Activated CD8-positive, alpha-beta memory T cell treated with anti-CD3 and anti-CD28 coated beads, Interleukin-2, amount 50 U/mL, for 24 hours (primary cell): ENCODE results near the gene PUS7.
"Not testable (repeated sequence)": the region's sequence is repeated elsewhere in the genome, so short reads cannot be mapped to it uniquely, and the experiment has no call there.

Source experiments
- DNase-seq: peaks from one replicate; pipeline ENCODE4 v3.0.0-alpha.2; 2020; ENCODE audit errors: extremely low read depth

PUS7 gene

DNA sequence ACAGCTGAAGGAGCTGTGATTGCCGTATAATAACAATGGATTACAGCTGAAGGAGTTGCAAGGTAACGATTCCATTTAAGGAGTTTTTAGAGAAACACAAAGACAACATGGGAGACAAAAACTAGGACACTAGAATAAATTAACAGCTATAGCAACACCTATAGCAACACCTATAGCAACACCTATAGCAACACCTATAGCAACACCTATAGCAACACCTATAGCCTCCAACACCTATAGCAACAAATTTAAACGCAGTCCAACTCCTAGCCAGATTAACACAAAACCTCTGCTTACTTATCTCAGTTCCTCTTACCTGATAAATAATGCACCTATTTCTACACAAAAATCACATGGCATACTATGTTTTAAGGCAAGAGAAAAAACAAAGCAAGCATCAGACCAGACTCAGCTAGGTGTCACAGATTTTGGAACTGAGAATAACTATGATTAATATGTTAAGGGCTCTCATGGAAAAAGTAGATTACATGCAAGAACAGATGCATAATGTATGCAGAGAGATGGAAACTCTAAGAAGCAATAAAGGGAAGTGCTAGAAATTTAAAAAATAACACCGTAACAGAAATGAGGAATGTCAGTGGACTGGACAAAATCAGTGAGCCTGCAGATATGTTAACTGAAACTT, 77.6 kb downstream of the PUS7 start:
- DNase-seq = no peak

DNA sequence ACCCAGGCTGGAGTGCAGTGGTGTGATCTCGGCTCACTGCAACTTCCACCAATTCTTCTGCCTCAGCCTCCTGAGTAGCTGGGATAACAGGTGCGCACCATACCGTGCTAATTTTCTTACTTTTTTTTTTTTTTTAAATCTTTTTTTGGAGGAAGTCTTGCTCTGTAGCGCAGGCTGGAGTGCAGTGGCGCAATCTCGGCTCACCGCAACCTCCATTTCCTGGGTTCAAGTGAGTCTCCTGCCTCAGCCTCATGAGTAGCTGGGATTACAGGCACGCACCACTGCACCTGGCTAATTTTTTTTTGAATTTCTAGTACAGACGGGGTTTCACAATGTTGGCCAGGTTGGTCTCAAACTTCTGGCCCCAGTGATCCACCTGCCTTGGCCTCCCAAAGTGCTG, 79.9 kb downstream of the PUS7 start:
- DNase-seq = not testable (repeated sequence)

DNA sequence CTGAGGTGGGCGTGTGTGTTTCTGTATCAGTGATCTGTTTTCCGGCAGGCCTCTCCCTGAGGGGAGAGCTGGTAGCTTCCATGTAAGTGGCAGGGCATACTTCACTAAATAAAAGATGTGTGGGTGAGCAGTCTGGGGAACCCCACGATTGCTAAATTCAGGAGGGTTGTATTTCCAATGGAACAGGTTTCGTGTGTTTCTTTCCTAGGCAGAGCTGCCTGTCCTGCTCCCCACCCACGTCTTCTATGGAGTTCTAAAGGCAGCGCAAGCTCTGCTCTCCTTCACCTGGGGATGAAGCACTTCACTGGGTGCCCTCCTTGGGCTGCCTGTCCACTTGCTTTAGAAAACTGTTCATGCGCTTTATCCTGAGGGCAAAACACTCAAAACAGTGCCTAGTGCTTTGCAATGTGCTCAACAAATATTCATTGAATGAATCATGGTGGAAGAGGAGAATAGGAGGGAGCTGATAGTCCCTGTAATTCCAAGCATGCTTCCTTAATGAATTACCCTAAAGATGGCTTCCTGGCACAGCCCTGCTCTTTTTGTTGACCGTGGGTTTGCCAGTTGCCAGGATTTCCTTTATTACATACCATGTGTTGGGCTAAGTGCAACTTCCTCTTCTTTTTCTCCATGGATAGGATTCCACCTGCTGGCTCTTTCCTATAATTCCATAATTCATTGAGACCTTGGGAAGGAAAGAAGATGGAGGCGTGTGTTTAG, 82.7 kb downstream of the PUS7 start:
- DNase-seq = no peak

DNA sequence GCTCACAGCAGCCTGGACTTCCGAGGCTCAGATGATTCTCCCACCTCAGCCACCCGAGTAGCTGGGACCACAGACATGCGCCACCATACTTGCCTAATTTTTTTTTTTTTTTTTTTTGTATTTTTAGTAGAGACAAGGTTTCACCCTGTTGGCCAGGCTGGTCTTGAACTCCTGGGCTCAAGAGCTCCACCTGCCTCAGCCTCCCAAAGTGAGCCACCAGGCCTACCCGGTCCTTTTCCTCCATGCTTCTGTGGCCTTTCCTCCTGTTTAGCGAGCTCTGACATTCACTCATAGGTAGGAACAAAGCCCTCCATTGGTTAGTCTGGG, 83.3 kb downstream of the PUS7 start:
- DNase-seq = no peak

DNA sequence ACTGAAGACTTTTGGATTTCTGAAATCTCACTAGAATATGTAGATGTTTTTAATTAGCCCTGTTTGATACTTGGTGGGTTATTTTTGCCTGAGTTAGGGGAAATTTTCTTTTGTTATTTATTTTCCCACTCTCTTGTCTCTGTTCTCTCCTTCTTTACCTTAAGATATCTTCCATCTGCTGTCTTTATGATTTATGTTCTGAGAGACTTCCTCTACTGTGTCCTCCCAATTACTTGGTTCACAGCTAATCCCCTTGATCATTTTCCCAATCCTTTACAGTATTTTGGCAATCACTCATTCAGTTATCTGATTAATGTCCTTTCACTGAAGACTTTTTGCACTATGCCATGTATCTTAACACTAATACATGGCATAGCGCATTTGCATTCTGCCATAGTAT, 83.8 kb downstream of the PUS7 start:
- DNase-seq = no peak

DNA sequence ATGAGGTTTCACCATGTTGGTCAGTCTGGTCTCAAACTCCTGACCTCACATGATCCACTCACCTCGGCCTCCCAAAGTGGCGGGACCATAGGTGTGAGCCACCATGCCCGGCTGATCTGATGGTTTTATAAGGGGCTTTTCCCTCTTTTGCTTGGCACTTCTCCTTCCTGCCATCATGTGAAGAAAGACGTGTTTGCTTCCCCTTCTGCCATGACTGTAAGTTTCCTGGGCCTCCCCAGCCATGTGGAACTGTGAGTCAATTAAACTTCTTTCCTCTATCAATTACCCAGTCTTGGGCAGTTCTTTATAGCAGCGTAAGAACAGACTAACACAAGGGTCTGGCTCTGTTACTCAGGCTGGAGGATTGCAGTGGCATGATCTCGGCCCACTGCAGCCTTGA, 84.7 kb downstream of the PUS7 start:
- DNase-seq = not testable (repeated sequence)

DNA sequence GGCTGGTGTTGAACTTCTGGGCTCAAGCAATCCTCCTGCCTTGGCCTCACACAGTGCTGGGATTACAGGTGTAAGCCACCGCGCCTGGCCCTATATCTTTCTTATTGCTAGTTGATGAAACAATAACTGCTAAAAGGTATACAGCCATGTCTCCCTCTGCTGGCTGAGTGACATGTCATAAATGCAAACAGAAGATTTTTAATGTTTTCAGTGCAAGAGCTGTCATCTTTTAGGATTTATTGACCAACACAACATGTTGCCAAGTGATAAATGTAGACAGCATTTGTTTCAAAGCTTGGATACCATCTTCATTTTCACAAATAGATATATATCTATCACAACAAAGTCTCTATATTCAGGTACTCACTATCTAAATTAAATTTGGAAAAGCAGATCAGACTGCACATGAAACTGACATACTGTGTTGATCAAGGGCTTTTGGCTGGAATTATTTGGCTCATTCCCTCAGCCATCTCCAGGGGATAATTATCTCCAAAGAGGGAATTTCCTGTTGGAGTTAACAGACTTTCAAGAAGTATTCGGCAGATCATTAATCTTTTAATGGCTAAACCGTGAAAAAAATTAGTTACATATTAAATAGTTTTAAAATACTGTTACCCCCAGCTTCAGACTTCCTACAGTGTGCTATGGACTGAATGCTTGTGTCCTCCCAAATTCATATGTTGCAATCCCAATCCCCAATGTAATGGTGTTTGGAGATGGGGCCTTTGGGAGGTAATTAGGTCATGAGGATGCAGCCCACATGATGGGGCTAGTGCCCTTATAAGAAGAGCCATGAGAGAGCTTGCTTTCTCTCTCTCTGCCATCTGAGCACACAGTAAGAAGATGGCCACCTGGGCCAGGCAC, 92.1 kb downstream of the PUS7 start:
- no peak for DNase-seq

DNA sequence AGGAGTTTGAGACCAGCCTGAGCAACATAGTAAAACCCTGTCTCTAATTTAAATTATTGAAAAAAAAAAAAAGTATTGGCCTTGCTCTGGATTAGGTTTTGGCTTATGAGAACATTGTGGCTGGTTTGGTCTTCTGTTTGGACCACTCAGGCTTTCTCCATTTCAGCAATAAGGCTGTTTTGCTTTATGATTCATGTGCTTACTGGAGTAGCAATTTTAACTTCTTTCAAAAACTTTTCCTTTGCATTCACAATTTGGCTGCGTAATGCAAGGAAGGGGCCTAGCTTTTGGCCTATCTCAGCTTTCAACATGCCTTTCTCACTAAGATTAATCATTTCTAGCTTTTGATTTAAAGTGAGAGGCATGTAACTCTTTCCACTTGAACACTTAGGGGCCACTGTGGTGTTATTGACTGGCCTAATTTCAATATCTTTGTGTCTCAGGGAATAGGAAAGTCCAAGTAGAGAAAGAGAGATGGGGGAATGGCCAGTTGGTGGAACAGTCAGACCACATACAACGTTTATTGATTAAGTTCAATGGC, 95.4 kb downstream of the PUS7 start:
- no peak for DNase-seq

DNA sequence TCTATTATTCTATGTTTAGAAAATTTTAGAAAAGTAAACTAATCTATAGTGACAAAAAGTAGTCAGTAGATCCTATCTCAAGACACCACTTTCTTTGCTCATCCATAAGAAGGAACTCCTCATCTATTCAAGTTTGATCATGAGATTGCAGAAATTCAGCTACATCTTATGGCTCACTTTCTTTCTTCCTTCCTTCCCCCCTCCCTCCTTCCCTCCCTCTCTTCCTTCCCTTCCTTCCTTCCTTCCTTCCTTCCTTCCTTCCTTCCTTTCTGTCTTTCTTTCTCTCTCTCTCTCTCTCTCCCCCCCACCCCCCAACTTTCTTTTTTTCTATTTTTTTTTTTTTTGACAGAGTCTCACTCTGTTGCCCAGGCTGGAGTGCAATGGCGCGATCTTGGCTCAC, 98.1 kb downstream of the PUS7 start:
- DNase-seq = no peak

DNA sequence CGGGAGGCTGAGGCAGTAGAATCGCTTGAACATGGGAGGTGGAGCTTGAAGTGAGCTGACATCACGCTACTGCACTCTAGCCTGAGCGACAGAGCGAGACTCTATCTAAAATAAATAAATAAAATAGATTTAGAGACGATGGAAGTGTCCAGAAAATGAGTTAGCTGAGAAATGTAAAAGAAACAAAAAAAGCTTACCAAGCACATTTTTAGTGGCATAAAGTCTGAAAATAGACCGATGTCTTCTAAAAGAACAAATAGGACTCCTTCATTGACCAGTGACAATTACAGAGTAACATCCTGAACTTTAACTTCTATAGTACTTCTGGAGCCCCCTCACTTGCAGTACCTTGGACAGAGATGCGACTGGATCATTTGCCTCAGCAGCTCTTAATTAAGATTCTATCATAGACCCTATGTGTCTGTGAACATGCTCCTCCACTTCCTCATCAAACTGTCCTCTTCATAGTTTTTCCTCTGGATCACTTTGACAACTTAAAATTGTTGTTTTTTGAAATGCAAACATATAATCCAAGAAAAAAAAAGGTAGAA, 108.1 kb downstream of the PUS7 start:
- no peak for DNase-seq

DNA sequence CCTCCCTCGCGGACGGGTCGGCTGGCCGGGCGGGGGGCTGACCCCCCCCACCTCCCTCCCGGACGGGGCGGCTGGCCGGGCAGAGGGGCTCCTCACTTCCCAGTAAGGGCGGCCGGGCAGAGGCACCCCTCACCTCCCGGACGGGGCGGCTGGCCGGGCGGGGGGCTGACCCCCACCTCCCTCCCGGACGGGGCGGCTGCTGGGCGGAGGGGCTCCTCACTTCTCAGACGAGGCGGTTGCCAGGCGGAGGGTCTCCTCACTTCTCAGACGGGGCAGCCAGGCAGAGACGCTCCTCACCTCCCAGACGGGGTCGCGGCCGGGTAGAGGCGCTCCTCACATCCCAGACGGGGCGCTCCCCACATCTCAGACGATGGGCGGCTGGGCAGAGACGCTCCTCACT, 111.3 kb downstream of the PUS7 start:
- DNase-seq = not testable (repeated sequence)

DNA sequence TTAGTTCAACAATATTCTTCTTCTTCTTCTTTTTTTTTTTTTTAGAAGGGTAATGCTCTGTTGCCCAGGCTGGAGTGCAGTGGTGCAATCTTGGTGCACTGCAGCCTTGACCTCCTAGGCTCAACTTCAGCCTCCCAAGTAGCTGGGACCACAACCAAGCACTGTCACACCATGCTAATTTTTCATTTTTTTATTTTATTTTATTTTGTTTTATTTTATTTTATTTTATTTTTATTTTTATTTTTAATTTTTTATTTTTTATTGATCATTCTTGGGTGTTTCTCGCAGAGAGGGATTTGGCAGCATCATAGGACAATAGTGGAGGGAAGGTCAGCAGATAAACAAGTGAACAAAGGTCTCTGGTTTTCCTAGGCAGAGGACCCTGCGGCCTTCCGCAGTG, 112.3 kb downstream of the PUS7 start:
- DNase-seq = not testable (repeated sequence)

DNA sequence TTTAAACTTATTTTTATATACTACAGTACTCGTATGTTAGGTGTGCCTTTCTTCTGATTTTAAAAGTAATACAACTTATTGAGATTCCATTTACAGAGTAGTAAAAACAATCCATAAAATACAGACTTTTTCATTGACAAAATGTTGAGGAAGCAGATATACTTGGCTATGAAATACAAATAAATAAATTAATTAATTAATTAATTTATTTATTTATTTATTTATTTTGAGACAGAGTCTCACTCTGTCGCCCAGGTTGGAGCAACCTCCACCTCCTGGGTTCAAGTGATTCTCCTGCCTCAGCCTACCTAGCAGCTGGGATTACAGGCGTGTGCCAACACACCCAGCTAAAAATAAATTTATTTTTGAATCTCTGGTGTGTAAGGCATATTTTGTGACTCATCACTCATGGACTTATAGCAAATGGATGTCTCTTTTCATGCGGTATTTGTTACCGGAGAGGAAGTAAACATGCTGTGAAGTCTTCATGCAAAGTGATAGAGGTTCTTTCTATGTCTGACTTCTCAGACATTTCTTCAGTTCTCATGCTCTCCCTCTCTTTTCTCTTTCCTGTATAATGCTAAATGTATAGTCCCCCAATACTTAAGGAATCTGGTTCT, 113.2 kb downstream of the PUS7 start:
- no peak for DNase-seq
